ENCODE results near the gene DCLK2.
A peak's percentile ranks its signal among the peaks of the same experiment; 100 is the strongest.
"Not testable (repeated sequence)": the region's sequence is repeated elsewhere in the genome, so short reads cannot be mapped to it uniquely, and the experiment has no call there.

Gene DCLK2

DNA sequence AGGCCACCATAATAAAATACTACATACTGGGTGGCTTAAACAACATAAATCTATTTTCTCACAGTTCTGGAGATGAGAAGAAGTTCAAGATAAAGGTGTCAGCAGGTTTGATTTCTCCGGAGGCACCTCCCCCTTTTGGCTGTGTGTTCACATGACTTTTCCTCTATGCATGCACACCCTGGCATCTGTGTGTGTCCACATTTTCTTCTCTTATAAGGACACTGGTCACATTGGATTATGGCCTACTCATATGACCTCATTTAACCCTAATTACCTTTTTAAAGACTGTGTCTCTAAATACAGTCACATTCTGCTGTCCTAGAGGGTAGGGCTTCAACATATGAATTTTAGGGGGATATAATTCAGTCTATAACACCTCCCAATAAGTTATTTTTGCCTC, 79.8 kb downstream of the DCLK2 start:
- DNase-seq, result no peak

DNA sequence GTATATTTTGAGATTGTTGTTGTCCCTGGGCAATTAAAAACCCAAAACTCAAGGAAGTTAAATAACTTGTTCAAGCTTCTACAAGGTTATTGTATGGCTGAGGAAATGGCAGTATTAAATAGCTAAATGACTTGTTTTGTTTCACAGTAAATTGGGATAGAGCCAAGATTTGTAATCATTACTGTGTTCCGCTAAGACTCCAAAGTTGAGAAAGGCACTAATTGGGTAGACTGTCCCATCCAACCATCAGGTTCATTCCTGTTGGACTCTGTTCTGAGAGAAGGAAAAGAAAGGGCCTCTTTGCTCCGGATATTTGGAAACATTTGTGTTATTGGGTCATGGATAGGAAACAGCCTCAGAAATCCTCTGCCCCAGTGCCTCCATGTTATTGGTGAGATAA, 82.2 kb downstream of the DCLK2 start:
- DNase-seq, result no peak

DNA sequence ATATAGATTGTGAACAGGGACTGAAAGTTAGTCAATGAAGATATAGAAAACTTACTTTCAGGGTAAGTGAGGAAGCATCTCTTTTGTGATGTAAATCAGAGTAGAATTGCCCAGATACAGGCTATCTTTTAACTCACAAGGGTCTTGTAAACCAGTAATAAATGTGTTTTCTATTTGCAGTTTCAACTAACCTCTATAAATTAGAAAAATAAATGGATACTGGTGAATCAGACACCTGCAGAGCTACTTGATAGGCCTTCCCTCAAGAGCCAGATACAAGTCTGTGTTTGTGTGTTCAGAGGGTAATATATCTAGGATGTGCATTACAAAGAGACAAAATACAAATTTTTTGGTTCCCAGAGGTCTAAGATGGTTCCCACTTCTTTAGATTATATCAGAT, 82.9 kb downstream of the DCLK2 start:
- no peak for DNase-seq

- not testable (repeated sequence) for DNase-seq
Observed at GRCh38 chr4:150162020-150162419, 83.8 kb downstream of the DCLK2 start.

DNA sequence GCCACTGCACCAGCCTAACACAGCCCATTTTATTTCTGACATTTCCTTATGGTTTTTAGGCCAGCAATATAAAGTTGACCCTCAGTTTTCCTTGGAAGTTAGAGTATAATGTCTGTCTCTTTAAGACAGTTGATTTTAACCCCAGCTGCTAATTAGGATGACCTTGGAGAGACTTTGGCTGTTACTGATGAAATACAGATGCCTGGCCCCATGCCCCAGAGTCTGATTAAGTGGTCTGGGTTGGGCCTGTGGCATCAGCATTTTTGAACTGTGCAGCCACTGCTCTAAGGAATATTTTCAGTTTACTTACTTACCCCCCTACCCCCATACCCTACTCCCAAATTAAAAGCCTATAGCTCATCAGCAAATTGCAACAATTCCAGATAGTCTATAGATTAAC, 85.8 kb downstream of the DCLK2 start:
- DNase-seq, result no peak

DNA sequence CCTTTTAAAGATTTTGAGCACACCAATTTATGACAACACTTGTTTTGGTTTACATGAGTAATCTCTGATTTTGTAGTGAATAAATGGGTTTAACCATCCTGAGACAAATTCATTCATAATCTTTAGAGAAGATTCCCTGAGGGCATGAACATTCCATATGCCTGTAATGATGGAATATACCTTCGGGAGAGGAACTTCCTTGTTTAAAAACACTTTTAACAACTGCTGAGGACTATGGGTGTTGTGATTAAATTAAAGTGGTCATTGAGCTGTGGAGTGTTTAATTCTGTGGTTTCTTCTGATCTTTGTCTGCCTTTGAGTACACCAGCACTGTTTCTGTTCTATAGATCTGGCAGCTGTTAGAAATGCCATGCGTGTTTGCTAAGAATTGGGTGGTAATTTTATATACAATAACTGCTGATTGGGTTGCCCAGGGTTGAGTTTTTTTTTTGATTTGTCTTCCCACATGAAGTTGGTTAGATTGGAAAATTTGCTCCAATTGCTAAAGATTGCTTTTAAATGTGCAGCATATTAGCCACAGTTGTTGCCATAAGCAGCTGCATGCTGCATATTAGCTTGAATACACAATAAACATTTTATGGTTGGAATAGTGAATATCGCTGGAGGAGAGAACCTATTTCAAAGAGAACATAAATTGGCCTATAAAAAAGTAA, 86.8 kb downstream of the DCLK2 start:
- DNase-seq, result no peak

DNA sequence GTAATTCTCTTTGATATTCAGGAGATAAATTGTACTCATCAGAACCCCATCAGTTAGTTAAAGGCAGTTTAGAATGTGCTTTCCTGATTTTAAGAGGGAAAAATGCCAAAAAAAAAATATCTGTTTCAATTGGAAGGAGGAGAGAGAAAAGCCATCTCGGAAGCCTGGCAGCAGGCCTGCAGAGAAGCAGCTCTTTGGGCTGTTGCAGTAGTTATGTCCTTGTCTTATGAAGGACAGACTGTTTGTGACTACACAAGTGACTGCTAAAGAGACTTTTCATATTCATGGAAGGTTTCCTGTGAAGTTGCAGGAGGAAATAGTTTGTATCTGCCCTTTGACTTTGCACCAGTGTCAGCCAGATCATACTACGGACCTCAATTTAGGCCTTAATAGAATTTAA, 88.8 kb downstream of the DCLK2 start:
- DNase-seq, result no peak

GRCh38 chr4:150173432-150173861, 95.2 kb downstream of the DCLK2 start:
- DNase-seq, result no peak

- no peak for DNase-seq
Observed at GRCh38 chr4:150173982-150174398, 95.7 kb downstream of the DCLK2 start.

- DNase-seq, result no peak
Observed at GRCh38 chr4:150176547-150176946, 98.3 kb downstream of the DCLK2 start.

DNA sequence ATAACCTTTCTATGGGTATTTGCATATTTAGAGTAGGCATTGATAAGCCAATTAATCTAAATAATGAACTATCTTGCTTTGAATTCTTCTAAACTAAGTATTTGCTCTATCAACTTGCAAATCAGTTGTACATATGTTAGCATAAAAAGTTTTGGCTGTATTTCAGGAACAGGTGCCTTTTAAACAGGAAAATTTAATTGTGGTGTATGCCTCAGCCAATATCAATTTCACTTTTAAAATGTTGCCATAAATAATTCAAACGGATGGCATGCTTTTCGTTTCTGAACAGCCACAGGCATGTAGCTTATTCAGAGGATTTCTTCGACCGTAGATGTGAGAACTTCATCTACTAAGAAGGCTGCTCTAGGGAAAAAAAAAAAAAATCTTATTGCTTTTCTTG, 99.9 kb downstream of the DCLK2 start:
- DNase-seq, result no peak

GRCh38 chr4:150181536-150181935, 103.3 kb downstream of the DCLK2 start:
- no peak for DNase-seq

GRCh38 chr4:150182794-150183193, 104.5 kb downstream of the DCLK2 start:
- no peak for DNase-seq

GRCh38 chr4:150185033-150185432, 106.8 kb downstream of the DCLK2 start:
- DNase-seq, result not testable (repeated sequence)

- no peak for DNase-seq
Observed at GRCh38 chr4:150192986-150193385, 114.7 kb downstream of the DCLK2 start.

DNA sequence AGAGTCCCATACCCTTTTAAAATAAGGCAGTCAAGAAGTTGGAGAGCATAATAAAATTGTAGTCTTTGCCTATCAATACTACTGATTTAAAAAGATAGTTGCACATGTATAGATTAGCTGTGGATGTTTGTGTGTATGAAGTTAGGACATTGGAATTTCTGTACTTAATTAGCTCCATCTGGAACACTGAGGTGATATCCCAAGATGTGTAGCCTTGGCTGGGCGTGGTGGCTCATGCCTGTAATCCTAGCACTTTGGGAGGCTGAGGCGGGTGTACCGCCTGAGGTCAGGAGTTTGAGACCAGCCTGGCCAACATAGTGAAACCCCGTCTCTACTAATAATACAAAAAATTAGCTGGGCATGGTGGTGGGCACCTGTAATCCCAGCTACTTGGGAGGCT, 119.0 kb downstream of the DCLK2 start:
- not testable (repeated sequence) for DNase-seq

DNA sequence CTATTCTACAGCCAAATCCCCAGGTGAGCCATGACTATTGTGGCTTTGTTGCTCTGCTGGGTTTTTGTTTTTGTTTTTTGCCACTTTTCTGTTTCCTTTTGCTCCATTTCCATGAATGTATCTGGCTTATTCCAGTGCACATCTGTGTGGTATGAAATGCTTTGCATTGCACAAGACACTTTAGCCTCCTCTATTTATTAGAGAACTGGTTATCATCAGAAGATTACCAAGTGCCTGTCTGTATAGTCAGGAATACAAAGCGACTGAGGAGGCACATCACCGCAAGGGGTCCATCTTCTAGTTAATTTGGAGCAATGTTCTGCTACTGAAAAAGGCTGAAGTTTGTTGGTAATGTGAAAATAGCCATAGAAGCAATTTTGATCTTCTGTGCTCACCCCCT, 120.8 kb downstream of the DCLK2 start:
- no peak for DNase-seq

GRCh38 chr4:150205016-150205415, 126.8 kb downstream of the DCLK2 start:
- DNase-seq, result no peak

- DNase-seq, result no peak
Observed at GRCh38 chr4:150206265-150206664, 128.0 kb downstream of the DCLK2 start.

GRCh38 chr4:150206954-150207353, 128.7 kb downstream of the DCLK2 start:
- DNase-seq, result no peak

GRCh38 chr4:150207871-150208270, 129.6 kb downstream of the DCLK2 start:
- no peak for DNase-seq

DNA sequence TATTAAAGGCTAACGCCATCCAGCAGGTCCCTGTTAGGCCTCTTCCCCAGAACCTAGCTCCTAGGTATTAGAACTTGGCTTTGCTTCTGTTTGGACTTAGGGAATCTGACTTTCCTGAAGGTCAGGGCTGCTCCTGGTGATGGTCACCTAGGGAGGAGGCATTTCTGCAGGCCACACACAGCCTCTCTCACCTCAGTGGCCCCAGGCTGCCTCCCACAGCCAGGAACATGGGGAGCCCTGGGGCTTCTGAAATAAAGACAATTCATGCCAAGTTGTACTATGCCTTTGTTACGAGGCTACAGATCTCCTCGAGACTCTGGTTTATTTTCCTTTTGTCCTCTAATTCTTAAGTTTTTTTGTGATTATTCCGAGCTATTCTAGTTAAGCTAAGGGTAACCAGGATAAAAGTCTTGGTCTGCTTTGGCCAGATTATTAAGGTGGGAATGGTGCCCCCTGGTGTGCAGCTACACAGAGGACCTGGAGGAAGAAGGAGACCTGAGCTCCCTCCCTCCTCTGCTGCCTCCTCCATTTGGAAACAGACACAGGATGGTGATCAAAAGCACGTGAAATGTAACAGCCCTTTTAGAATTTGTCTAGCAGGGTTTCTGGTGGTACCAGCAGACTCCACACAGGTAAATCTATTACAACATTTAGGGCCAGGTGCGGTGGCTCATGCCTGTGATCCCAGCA, 131.0 kb downstream of the DCLK2 start:
- peak; percentile 69 for DNase-seq

DNA sequence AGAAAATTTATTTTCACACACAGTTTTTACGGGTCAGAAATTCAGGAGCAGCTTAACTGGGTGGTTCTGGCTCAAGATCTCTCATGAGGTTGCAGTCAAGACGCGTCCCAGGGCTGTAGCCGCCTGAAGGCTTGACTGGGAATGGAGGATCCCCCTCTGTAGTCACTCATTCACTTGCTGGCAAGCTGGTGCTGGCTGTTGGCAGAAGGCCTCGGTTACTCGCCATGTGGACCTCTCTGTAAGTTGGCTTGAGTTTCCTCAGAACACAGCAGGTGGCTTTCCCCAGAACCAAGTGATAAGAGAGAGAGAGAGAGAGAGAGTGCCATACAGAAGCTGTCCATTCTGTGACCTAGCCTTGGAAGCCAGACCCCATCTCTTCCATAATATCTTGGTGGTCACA, 132.8 kb downstream of the DCLK2 start:
- no peak for DNase-seq

DNA sequence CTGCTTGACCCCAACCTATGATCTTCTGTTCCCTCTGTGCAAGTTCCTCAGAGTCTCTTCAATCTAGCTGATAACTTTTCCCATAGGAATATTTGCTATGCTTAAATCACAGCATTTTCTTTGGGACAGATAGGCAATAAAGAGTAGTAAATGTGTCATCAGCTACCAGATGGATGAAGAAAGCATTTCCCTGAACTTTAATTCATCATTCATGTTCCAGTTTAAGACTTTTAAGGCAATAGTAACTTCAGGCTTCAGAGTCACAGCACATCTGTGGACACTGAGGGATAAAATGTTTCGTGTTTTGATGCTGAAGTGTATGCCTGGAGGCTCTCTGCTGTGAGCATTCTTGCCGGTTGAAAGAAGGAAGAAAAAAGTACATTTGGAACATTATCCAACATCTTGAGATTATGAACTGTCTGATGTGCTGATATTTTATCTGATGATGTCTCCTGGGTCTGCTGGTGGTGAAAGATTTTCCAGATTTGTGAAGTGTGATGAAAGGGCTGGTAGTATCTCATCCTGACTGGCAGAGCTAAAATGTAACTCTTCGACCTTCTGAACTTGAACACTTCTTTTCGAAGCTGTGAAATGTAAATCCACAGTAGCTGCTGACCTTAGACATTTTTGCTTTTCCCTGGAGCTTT, 133.7 kb downstream of the DCLK2 start:
- DNase-seq, result no peak

All from hematopoietic multipotent progenitor cell treated with erythropoietin and hydrocortisone succinate and interleukin-3 and kit ligand, for 6 days (in vitro differentiated cells).